GM23338 (cell line): ENCODE data around the gene PILRB.

Experiments used
- CREB1 ChIP-seq: fragments of 250-450 bp; sonication (Bioruptor Pico); IDR thresholded peaks from 2 replicates; pipeline ENCODE4 v1.5.0; 2020; ENCODE audit warnings: low read depth, mild to moderate bottlenecking, moderate library complexity
- EZH2 ChIP-seq: fragments of 200-600 bp; sonication (generic); IDR thresholded peaks from one replicate; pipeline ENCODE4 v1.8.0; 2017; ENCODE audit warnings: antibody characterized with exemption, mild to moderate bottlenecking, low read depth; ENCODE audit not compliant: unreplicated experiment
- EZH2phosphoT487 ChIP-seq: fragments of 200-600 bp; sonication (generic); IDR thresholded peaks from one replicate; pipeline ENCODE4 v1.8.1; 2018; ENCODE audit warnings: antibody characterized with exemption; ENCODE audit not compliant: unreplicated experiment
- POLR2AphosphoS5 ChIP-seq: IDR thresholded peaks from 2 replicates; pipeline ENCODE4 v1.6.1; 2016; ENCODE audit warnings: antibody characterized with exemption, low read depth
- TF ChIP-seq, protein P1 (sequence below), 2 experiments: fragments of 200-600 bp in 1 of 2; sonication (generic) in 1 of 2; conservative IDR thresholded peaks; 2 replicates each; pipeline versions ENCODE4 v1.5.1 to v1.6.1; 2016 to 2017; ENCODE audit warnings: antibody characterized with exemption in 2 of 2, low read depth in 2 of 2, mild to moderate bottlenecking in 2 of 2, moderate library complexity in 1 of 2

DNA sequence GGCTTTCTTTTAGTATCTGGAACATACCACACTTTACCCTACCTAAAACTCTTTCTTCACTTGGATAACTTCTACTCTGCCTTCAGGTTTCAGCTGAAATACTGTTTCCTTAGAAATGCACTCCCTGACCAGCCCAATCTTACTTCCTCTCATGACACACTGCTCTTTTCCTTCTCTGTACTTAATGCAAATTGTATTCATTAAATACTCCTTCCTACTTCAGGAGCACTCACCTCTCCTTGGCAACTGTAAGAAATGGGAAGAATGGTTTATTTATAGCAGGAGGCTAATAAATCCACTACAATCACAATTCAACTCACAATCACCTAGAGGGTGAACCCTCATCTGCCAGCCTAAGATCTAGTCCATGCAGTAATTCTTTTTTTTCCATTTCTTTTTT is 55.4 kb downstream of the PILRB start:
- TF ChIP-seq, protein P1, sequence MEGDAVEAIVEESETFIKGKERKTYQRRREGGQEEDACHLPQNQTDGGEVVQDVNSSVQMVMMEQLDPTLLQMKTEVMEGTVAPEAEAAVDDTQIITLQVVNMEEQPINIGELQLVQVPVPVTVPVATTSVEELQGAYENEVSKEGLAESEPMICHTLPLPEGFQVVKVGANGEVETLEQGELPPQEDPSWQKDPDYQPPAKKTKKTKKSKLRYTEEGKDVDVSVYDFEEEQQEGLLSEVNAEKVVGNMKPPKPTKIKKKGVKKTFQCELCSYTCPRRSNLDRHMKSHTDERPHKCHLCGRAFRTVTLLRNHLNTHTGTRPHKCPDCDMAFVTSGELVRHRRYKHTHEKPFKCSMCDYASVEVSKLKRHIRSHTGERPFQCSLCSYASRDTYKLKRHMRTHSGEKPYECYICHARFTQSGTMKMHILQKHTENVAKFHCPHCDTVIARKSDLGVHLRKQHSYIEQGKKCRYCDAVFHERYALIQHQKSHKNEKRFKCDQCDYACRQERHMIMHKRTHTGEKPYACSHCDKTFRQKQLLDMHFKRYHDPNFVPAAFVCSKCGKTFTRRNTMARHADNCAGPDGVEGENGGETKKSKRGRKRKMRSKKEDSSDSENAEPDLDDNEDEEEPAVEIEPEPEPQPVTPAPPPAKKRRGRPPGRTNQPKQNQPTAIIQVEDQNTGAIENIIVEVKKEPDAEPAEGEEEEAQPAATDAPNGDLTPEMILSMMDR (conservative IDR thresholded peaks at IDR 0.05; ENCODE audit: low read depth in 2 of 2) = no peak
- TF ChIP-seq POLR2AphosphoS5 = no peak
- TF ChIP-seq CREB1 (CRISPR knock-in tag) = no peak
- TF ChIP-seq EZH2 = no peak
- no peak for TF ChIP-seq EZH2phosphoT487
